HG03439 (cell line): ENCODE data around the gene KLHL29.

Experiments used
- ATAC-seq: cut with Tn5 transposase; IDR thresholded peaks from one replicate; pipeline ENCODE4 v1.9.1; 2021; ENCODE audit warnings: mild to moderate bottlenecking, moderate library complexity; ENCODE audit not compliant: unreplicated experiment

Gene KLHL29

GRCh38 chr2:23586741-23587306 lies 201.8 kb downstream of the KLHL29 start:
- ATAC-seq: no peak

GRCh38 chr2:23587341-23587880 lies 202.4 kb downstream of the KLHL29 start:
- ATAC-seq: no peak

GRCh38 chr2:23588106-23588505 lies 203.1 kb downstream of the KLHL29 start:
- ATAC-seq: no peak

GRCh38 chr2:23588508-23589201 lies 203.7 kb downstream of the KLHL29 start:
- no peak for ATAC-seq

- ATAC-seq: no peak
Measured at GRCh38 chr2:23589220-23589647, 204.3 kb downstream of the KLHL29 start.

- ATAC-seq: no peak
Measured at GRCh38 chr2:23589739-23590138, 204.8 kb downstream of the KLHL29 start.

- no peak for ATAC-seq
Measured at GRCh38 chr2:23590241-23590869, 205.4 kb downstream of the KLHL29 start.

- no peak for ATAC-seq
Measured at GRCh38 chr2:23591111-23591510, 206.1 kb downstream of the KLHL29 start.

GRCh38 chr2:23592061-23592685 lies 207.2 kb downstream of the KLHL29 start:
- ATAC-seq: no peak

- no peak for ATAC-seq
Measured at GRCh38 chr2:23592898-23593751, 208.1 kb downstream of the KLHL29 start.

- no peak for ATAC-seq
Measured at GRCh38 chr2:23593752-23594459, 208.9 kb downstream of the KLHL29 start.

- ATAC-seq: no peak
Measured at GRCh38 chr2:23594460-23594825, 209.5 kb downstream of the KLHL29 start.

- ATAC-seq: no peak
Measured at GRCh38 chr2:23595021-23595420, 210.0 kb downstream of the KLHL29 start.

GRCh38 chr2:23595601-23596251 lies 210.7 kb downstream of the KLHL29 start:
- ATAC-seq: no peak

GRCh38 chr2:23596316-23596885 lies 211.4 kb downstream of the KLHL29 start:
- ATAC-seq: no peak

GRCh38 chr2:23597687-23598086 lies 212.7 kb downstream of the KLHL29 start:
- no peak for ATAC-seq

GRCh38 chr2:23599006-23599405 lies 214.0 kb downstream of the KLHL29 start:
- no peak for ATAC-seq

- no peak for ATAC-seq
Measured at GRCh38 chr2:23599667-23600066, 214.7 kb downstream of the KLHL29 start.

- no peak for ATAC-seq
Measured at GRCh38 chr2:23600346-23600745, 215.4 kb downstream of the KLHL29 start.
